Mesenteric fat pad (tissue), 1 donor: ENCODE measurements around the gene VCAN. TPM values are rescaled to one million over a fixed set of nuclear protein-coding genes. Genes with fewer than 3 reads are reported as not detected.

Experiments
- DNase-seq: peaks from one replicate; pipeline ENCODE4 v3.0.0-alpha.2; 2020; ENCODE audit warnings: low spot score
- total RNA-seq: library from RNA; stranded (reverse); fragmentation: NEBNext Ultra II Directional; extraction: Animal tissue kit (Norgen Biotek cat#: 25700); gene quantifications from one replicate; pipeline ENCODE4 v1.2.1, GENCODE V29; 2021
- donor health status: DM: yes; HTN: yes; CAD: no.

VCAN gene
- total RNA-seq, 1 donor from 2014 or later = 224 TPM

GRCh38 chr5:83562791-83563557 lies 91.4 kb downstream of the VCAN start:
- DNase-seq = no peak

GRCh38 chr5:83563631-83564030 lies 92.1 kb downstream of the VCAN start:
- no peak for DNase-seq

GRCh38 chr5:83564069-83564749 lies 92.7 kb downstream of the VCAN start:
- DNase-seq = no peak

GRCh38 chr5:83567741-83568140 lies 96.2 kb downstream of the VCAN start:
- no peak for DNase-seq

- DNase-seq = no peak
Observed at GRCh38 chr5:83568186-83568585, 96.6 kb downstream of the VCAN start.

GRCh38 chr5:83570916-83571315 lies 99.4 kb downstream of the VCAN start:
- DNase-seq = no peak

- no peak for DNase-seq
Observed at GRCh38 chr5:83572271-83572670, 100.7 kb downstream of the VCAN start.

- no peak for DNase-seq
Observed at GRCh38 chr5:83576341-83576740, 104.8 kb downstream of the VCAN start.

- no peak for DNase-seq
Observed at GRCh38 chr5:83577036-83577636, 105.6 kb downstream of the VCAN start.

- DNase-seq = no peak
Observed at GRCh38 chr5:83583859-83584258, 112.3 kb downstream of the VCAN start.

GRCh38 chr5:83586874-83587776 lies 115.6 kb downstream of the VCAN start:
- no peak for DNase-seq

GRCh38 chr5:83589786-83590185 lies 118.2 kb downstream of the VCAN start:
- no peak for DNase-seq

GRCh38 chr5:83590966-83591365 lies 119.4 kb downstream of the VCAN start:
- DNase-seq = no peak

GRCh38 chr5:83595217-83595616 lies 123.7 kb downstream of the VCAN start:
- DNase-seq = no peak

GRCh38 chr5:83608122-83608521 lies 136.6 kb downstream of the VCAN start:
- no peak for DNase-seq

GRCh38 chr5:83614841-83615240 lies 143.3 kb downstream of the VCAN start:
- DNase-seq = no peak

- DNase-seq = no peak
Observed at GRCh38 chr5:83628360-83628759, 156.8 kb downstream of the VCAN start.
